Measurements from ENCODE around the gene FN3KRP.
A peak's percentile ranks its signal among the peaks of the same experiment; 100 is the strongest.
"Not testable (repeated sequence)": the region's sequence is repeated elsewhere in the genome, so short reads cannot be mapped to it uniquely, and the experiment has no call there.

The FN3KRP gene

DNA sequence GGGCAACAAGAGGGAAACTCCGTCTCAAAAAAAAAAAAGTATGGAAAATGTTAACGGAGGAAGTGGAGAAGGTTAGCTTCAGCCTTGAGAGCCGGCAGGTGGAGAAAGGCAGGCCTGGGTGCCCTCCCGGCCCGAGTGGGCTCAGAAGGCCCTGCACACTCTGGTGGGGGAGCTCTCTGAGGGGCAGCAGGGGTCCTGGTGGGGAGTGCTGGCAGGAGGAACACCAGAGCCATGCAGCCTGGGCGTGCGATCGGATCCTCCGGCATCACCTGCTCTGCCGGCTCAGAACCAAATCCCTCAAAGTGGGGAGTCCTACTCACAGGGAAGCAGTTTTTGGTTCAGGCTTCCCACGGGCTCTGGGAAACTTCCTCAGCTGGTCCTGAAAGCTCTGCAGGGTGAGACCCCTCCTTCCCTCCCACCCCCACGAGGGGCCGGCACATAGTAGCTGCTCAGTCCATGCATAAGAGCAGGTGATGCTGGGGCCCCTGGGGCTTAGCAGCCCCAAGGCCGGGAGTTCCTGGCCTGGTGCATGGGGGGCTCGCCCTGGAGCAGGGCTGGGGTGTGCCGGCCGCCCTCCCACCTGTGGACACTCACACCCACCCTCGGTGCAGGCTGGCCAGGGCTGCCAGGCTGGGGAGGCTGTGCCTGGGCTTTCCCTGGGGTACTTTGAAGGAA, 20.1 kb downstream of the FN3KRP start:
- DNase-seq, result no peak
- in situ Hi-C loops (cut with MboI; ENCODE audit: low pct_unique_long_range_greater_than_20kb, low sequenced_read_pairs), result no loop called here

DNA sequence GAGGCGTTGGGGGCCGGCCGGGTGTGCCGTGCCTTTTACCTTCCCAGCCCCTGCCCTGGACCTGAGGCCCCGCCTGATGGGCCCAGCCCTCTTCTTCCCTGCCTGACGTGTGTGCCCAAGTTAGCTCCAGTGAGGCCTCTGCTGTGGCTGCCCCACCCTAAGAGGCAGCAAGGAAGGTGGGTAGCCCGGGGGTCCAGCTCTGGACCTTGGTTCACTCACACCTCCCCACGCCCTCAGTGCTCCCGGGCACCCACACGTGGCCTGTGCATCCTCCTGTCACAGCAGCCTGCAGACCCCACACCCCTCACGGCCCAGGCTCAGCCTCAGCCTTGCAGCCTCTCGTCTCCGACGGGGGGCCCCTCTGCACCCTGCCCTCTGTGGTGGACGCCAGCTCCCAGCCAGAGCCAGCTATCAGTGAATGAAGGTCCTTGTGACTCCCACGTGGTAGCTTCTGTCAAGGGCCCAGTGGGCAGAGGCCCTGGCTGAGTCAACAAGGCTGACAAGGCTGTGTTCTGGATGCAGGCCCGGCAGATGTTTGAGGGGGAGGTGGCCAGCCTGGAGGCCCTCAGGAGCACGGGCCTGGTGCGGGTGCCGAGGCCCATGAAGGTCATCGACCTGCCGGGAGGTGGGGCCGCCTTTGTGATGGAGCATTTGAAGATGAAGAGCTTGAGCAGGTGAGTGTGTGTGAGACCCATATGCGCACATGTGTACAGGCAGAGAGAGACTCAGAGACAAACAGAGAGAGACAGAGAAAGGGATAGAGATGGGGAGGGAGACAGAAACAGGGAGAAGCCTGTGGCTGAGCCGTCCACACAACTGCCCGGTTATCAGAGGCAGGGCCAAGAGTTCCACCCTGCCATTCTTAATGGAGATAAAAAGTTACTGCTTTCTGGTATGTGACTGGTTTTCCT, 21.7 kb downstream of the FN3KRP start:
- in situ Hi-C loops (cut with MboI; ENCODE audit: low pct_unique_long_range_greater_than_20kb, low sequenced_read_pairs), result no loop called here
- no peak for DNase-seq

DNA sequence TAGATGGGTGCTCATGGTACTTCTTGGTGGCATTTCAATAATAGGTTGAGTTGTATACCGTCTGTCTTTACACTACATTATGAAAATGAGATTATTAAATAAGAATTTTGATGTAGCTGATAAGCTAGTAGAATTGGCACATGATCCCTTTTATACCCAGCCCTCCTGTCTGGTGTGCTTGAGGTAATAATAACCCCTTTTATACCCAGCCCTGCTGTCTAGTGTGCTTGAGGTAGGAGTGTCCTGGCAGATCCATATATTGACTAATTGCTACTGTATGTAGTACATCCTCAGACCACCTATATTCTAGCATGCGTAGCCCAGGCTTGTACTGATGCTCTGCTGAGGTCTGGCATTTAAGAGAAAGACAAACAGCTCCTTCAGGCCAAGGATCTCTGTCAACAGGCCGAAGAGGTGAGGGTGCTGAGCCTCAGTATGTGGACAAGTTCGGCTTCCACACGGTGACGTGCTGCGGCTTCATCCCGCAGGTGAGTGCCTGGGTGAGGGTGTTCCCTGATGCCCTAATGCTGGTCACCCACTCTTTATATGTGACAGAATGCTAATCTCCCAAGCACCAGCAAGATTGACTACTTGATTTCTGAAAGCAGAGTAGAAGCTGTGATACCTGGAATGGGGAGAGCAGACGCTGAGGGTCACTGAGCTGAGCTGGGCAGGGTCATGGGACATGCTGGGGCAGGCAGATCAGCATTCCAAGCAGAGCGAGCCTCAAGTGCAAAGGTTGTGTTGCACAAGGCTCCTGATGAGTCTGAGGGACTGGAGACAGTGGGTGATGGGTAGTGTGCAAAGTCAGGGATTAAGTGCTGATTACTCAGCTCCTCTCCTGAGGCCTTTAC, 24.6 kb downstream of the FN3KRP start:
- in situ Hi-C loops (cut with MboI; ENCODE audit: low pct_unique_long_range_greater_than_20kb, low sequenced_read_pairs), result no loop called here
- no peak for DNase-seq

DNA sequence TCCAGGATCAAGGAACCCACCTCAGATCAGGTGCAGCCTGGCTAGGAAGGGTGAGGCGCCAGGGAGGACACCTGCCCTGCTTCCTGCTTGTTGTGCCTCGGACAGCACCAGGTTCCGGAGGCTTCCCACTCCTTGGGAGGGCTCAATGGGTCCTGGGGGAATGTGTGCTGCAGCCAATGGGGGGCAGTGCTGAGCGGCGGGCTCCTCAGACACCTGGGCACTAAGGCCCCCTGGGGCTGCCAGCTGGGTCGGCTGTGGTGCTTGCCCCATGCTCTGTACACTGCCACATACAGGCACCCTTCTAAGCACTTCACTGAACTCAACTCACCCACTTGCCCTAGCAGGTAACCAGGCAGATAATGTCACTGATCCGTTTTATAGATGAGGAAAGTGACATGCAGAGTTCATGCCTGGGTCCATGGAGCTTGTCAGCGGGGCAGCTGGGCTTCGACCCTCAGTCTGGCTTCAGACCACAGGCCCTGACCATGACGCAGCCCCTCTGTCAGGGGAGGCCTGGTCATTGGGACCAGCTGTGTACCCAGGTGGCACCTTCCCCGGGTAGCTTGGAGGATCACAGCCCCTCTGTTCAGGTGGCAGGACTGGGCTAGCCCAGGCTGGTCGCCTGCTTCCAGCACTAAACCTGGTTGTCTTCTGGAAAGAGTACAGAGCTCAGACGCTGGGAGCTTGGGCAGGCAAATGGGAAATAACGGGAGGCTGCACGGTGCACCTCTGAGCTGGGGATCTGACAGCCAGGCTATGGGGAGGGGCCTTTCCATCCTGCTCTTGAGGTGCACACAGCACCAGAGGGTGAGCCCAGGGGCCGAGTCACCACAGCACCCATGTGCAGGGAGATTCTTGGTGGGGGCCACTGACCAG, 27.1 kb downstream of the FN3KRP start:
- in situ Hi-C loops (cut with MboI; ENCODE audit: low pct_unique_long_range_greater_than_20kb, low sequenced_read_pairs), result no loop called here
- no peak for DNase-seq

DNA sequence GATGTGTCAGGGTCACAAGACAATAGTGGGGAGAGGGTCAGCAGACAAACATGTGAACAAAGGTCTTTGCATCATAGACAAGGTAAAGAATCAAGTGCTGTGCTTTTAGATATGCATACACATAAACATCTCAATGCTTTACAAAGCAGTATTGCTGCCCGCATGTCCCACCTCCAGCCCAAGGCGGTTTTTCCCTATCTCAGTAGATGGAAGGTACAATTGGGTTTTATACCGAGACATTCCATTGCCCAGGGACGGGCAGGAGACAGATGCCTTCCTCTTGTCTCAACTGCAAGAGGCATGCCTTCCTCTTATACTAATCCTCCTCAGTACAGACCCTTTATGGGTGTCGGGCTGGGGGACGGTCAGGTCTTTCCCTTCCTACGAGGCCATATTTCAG, 28.2 kb downstream of the FN3KRP start:
- DNase-seq; in situ Hi-C loops (cut with MboI; ENCODE audit: low pct_unique_long_range_greater_than_20kb, low sequenced_read_pairs): not testable (repeated sequence)

DNA sequence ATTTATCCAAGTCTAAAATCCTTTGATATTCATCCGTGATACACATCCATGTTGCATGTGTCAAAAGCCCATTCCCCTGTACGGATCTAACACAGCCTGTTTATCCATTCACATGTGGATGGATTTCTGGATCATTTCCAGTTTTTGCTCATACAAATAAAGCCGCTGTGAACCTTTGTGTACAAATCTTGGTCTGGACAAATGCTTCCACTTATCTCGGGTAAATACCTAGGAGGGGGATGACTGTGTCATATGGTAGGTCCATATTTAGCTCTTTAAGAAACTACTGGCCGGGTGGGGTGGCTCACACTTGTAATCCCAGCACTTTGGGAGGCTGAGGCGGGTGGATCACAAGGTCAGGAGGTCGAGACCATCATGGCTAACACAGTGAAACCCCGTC, 29.0 kb downstream of the FN3KRP start:
- DNase-seq, result no peak
- in situ Hi-C loops (cut with MboI; ENCODE audit: low pct_unique_long_range_greater_than_20kb, low sequenced_read_pairs), result no loop called here

DNA sequence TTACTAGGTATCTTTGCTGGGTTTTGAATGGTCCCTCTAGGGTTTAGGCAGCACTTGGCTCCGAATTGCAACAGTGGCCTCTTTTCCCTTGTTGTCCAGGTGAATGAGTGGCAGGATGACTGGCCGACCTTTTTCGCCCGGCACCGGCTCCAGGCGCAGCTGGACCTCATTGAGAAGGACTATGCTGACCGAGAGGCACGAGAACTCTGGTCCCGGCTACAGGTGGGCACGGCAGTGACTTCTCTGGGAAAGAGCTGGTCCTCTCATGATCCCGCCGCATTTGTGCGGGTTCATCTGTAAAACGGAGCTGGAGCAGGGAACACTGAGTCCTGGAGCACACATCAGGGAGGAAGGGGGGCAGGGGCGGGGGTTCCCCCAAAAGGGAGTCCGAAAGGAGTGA, 32.2 kb downstream of the FN3KRP start:
- in situ Hi-C loops (cut with MboI; ENCODE audit: low pct_unique_long_range_greater_than_20kb, low sequenced_read_pairs), result no loop called here
- no peak for DNase-seq

DNA sequence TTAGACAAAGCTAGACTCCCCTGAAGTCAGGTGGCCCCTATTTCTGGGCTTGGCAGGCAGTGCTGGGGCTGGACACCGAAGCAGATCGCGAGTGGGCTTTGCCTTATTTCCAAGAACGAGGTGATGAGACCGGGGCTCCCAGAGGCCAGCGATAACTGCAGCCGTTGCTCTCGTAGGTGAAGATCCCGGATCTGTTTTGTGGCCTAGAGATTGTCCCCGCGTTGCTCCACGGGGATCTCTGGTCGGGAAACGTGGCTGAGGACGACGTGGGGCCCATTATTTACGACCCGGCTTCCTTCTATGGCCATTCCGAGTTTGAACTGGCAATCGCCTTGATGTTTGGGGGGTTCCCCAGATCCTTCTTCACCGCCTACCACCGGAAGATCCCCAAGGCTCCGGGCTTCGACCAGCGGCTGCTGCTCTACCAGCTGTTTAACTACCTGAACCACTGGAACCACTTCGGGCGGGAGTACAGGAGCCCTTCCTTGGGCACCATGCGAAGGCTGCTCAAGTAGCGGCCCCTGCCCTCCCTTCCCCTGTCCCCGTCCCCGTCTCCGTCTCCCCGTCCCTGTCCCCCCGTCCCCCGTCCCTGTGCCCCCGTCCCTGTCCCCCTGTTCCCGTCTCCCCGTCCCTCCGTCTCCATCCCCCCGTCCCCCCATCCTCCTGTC, 33.9 kb downstream of the FN3KRP start:
- DNase-seq, result no peak
- in situ Hi-C loops (cut with MboI; ENCODE audit: low pct_unique_long_range_greater_than_20kb, low sequenced_read_pairs), result no loop called here

DNA sequence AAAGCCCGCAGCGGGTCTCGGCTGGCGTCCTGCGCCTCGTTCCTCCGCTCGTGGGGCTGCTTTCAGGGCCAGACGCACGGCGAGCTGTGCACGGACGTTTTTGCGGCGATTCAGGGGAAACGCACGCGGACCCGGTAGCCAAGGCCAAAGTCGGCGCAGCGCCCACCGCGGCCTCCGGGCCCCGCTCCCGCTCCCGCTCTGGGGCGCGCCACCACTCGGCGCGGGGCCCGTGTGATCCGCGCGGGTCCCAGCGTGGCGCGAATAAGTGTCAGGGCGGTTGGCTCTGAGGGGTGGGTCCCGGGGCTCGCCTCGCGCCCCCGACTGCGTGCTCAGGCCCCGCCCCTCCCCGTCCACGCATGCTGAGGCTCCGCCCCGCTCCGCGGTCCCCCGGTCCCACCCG, 34.7 kb downstream of the FN3KRP start:
- in situ Hi-C loops (cut with MboI; ENCODE audit: low pct_unique_long_range_greater_than_20kb, low sequenced_read_pairs), result no loop called here
- no peak for DNase-seq

DNA sequence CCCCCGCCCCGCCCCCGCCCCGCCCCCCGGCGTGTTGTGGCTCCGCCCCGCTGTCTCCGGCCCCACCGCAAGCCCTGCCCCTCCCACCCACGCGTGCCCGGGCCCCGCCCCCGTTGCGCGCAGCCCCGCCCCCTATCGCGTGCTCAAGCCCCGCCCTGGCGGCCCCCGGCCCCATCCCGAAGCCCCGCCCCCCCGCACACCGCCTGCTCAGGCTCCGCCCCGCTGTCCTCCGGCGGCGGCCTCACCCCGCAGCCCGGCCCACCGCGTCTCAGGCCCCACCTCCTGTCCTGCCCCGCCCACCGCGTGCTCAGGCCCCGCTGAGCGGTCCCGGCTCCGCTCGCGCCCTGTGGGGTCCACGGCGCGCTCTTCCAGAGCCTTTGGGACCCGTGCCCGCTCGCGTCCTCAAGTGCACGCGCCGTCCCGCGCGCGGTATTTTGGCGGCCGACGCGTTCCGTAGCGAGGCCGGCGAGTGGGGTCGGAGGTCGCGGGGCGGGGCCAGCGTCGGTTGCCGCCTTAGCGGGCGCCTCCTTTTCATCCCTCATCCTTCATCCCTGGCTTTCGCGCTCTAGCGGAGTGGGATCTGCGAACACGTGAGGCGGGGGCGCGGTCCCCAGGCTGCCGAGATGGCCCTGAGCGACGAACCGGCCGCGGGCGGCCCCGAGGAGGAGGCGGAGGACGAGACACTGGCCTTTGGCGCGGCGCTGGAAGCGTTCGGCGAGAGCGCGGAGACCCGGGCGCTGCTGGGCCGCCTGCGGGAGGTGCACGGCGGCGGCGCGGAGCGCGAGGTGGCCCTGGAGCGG, 35.3 kb downstream of the FN3KRP start, which contains the start of gene TBCD:
TBCD (plus strand) TSS at position 495 of the 800 bp plus-strand sequence; CDS start at position 624, 129 bp downstream.
- in situ Hi-C loops (cut with MboI; ENCODE audit: low pct_unique_long_range_greater_than_20kb, low sequenced_read_pairs), result no loop called here
- DNase-seq, result peak; percentile 90

DNA sequence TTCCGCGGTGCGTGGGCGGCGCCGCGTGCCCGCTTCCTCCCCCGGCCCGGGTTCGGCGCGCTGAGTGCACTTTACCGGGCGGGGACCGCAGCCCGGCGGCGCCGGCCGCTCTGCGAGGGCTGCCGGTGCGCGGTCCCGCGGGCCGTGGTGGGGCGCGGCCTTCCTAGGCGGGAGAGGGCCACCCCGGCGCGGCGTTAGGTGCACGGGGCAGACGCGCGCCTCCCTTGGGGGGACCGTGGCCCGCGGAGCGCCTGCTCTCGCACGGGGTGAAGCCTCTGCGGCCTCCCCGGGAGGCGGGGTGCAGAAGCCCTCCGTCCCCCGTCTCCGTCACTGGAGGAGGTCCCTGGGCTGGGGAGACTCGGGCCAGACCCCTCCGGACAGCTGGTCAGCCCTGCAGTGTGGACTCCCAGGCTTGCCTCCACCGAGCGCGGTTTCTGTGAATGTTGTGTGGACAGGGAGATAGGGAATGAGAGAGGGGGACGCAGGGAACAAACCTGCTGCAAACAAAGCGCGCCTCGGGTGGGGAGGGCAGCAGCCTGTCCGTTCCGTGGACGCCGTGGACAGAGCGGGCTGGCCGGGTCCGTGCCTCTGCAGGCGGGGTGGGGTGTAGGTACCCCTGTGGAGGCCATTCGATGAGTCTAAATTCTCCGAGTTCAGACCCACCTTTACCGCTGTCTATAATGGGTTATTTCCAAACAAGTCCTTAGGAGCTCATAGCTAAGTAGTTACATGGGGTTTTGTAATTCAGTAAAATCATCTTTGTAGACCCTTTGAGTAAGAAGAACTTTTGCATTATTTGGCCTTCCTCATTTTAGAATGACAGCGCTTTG, 36.1 kb downstream of the FN3KRP start:
- peak; percentile 20 for DNase-seq
- in situ Hi-C loops (cut with MboI; ENCODE audit: low pct_unique_long_range_greater_than_20kb, low sequenced_read_pairs), result no loop called here

DNA sequence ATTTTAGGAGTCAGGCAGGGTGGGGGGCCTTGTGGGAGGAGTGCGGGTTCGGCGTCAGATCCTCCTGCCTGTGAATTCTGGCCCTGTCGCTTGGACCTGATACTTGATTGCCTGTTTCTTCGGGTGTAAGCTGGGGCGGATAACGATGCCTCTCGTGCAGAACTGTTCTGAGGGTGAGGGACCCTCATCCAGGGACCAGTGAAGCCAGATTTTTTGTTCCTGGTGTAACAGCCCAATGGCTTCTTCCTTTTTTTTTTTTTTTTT, 36.6 kb downstream of the FN3KRP start:
- in situ Hi-C loops (cut with MboI; ENCODE audit: low pct_unique_long_range_greater_than_20kb, low sequenced_read_pairs), result no loop called here
- no peak for DNase-seq

DNA sequence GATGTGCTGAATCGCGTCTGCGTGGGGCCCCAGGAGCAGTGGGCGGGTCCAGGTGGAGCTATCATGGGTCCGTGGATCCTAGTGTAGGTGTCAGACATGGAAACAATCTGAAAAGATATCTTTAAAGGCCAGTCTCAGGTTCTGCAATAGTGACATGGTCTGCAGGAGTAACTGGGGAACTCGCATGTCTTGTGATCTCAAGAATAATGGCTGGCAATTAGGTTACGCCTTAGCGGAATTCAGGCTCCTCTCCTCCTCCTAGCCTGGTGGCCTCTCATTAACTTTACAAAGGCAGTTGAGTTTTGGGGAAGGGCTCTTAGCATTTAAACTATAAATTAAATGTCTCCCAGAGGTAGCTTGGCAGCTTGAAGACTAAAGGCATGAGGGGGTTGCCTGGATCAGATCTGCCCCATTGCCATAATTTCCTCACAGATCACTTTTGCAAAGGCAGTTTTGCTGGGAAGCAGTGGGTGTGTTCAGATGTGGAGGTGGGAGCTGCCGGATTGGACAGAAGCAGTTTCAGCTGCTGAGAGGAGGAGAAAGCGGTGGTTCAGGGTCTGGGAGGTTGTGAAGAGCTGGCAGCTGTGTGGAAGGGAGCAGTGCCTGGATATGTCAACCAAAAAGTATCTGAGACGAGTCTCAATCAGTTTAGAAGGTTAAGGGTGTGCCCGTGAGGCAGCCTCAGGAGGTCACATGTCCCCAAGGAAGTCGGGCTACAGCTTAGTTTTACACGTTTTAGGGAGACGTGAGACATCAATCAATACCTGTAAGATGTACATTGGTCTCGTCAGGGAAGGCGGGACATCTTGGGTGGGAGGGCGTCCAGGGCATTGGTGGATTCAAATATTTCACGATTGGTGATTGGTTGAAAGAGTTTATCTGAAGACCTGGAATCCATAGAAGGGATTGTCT, 38.0 kb downstream of the FN3KRP start:
- in situ Hi-C loops (cut with MboI; ENCODE audit: low pct_unique_long_range_greater_than_20kb, low sequenced_read_pairs), result no loop called here
- DNase-seq, result no peak

DNA sequence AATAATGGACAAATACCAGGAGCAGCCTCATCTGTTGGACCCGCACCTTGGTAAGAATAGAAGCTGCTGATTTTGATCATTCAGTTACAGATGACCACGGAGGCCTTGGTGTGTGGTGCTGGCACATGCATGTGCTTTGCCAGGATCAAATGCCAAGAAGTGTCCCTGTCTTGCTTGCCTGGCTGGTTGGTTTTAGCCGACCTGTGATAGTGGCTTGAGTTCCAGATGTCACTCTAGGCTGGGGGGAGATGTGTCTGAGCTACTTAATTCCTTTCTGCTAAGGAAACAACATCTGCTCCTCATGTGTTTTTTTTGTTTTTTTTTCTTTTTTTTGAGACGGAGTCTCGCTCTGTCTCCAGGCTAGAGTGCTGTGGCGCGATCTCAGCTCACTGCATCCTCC, 39.7 kb downstream of the FN3KRP start:
- DNase-seq, result no peak
- in situ Hi-C loops (cut with MboI; ENCODE audit: low pct_unique_long_range_greater_than_20kb, low sequenced_read_pairs), result no loop called here

DNA sequence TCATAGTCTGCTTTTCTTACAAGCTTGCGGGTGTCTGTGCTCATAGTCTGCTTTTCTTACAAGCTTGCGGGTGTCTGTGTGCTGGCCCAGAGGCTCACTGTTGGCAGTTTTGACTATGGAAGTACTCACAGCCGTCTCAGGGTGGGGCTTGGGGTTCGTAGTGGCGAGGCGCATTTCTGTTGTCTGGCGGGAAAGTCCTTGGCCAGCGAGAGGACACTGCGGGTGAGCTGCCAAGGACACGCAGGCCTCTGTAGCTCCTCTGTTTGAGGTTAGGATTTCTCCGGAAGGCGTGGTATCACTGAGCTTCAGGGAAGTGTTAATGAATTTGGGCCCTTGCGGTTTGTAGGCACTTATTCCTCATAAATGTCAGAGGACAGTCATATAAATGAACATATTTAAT, 48.9 kb downstream of the FN3KRP start:
- no peak for DNase-seq
- in situ Hi-C loops (cut with MboI; ENCODE audit: low pct_unique_long_range_greater_than_20kb, low sequenced_read_pairs), result no loop called here

Measured in KBM-7 (cell line).